Measurements from ENCODE around the gene PCDHB3.
"Not testable (repeated sequence)": the region's sequence is repeated elsewhere in the genome, so short reads cannot be mapped to it uniquely, and the experiment has no call there.

The PCDHB3 gene

GRCh38 chr5:141094481-141095262 lies 5.6 kb upstream of the PCDHB3 start, which contains the start of gene PCDHB2:
Gene PCDHB2 (plus strand): TSS chr5:141094615. CDS start chr5:141094791, 176 bp downstream.
- Histone ChIP-seq H4K20me1 (ENCODE audit: low read depth, low read length) (no peaks in the 10 kb centered on the region), H3K9me2 (replicated peaks; ENCODE audit: insufficient read depth, low read length) (no peaks in the 10 kb centered on the region), H3K27me3 (ENCODE audit: low read length) (no peaks in the 10 kb centered on the region), H3K4me3 (ENCODE audit: insufficient read depth, low read length, poor library complexity, severe bottlenecking) (no peak within 1 kb of the TSS), H3K9me3 (ENCODE audit: insufficient read depth, low read length) (no peaks in the 10 kb centered on the region), H3K27ac (ENCODE audit: low read depth, low read length) (no peak within 1 kb of the TSS), H3K4me2 (ENCODE audit: low read depth, low read length, poor library complexity, severe bottlenecking) (no peak within 1 kb of the TSS), H2AFZ (ENCODE audit: low read depth, low read length, severe bottlenecking) (no peak within 1 kb of the TSS), H3K36me3 (ENCODE audit: low read length) (no peaks in the 10 kb centered on the region), H3K79me2 (ENCODE audit: insufficient read depth, low read length) (no peaks in the 10 kb centered on the region), H3K9ac (ENCODE audit: low read length) (no peak within 1 kb of the TSS), H3F3A (ENCODE audit: insufficient read depth) (no peaks in the 10 kb centered on the region)
- TF ChIP-seq CTCF (IDR thresholded peaks at IDR 0.05; ENCODE audit: insufficient read depth, low read length, poor library complexity, severe bottlenecking), result peak; percentile 20
- no peak for TF ChIP-seq EZH2phosphoT487 (conservative IDR thresholded peaks at IDR 0.05; ENCODE audit: low read length)

DNA sequence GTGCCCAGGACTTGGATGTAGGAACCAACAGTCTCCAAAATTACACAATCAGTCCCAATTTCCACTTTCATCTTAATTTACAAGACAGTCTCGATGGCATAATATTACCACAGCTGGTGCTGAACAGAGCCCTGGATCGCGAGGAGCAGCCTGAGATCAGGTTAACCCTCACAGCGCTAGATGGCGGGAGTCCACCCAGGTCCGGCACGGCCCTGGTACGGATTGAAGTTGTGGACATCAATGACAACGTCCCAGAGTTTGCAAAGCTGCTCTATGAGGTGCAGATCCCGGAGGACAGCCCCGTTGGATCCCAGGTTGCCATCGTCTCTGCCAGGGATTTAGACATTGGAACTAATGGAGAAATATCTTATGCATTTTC lies 5.0 kb upstream of the PCDHB3 start:
- Histone ChIP-seq H3K9me2 (replicated peaks; ENCODE audit: insufficient read depth, low read length) (no peaks in the 10 kb centered on the region), H3K4me2 (ENCODE audit: low read depth, low read length, poor library complexity, severe bottlenecking) (no peak overlapping the region), H3K27ac (ENCODE audit: low read depth, low read length) (no peak overlapping the region), H3K27me3 (ENCODE audit: low read length) (no peaks in the 10 kb centered on the region), H4K20me1 (ENCODE audit: low read depth, low read length) (no peaks in the 10 kb centered on the region), H3F3A (ENCODE audit: insufficient read depth) (no peaks in the 10 kb centered on the region), H3K9me3 (ENCODE audit: insufficient read depth, low read length) (no peaks in the 10 kb centered on the region), H2AFZ (ENCODE audit: low read depth, low read length, severe bottlenecking) (no peak overlapping the region), H3K4me3 (ENCODE audit: insufficient read depth, low read length, poor library complexity, severe bottlenecking) (no peak overlapping the region), H3K36me3 (ENCODE audit: low read length) (no peaks in the 10 kb centered on the region), H3K9ac (ENCODE audit: low read length) (no peak overlapping the region), H3K79me2 (ENCODE audit: insufficient read depth, low read length) (no peaks in the 10 kb centered on the region)
- TF ChIP-seq CTCF (IDR thresholded peaks at IDR 0.05; ENCODE audit: insufficient read depth, low read length, poor library complexity, severe bottlenecking) (no peak), EZH2phosphoT487 (conservative IDR thresholded peaks at IDR 0.05; ENCODE audit: low read length) (no peak)

DNA sequence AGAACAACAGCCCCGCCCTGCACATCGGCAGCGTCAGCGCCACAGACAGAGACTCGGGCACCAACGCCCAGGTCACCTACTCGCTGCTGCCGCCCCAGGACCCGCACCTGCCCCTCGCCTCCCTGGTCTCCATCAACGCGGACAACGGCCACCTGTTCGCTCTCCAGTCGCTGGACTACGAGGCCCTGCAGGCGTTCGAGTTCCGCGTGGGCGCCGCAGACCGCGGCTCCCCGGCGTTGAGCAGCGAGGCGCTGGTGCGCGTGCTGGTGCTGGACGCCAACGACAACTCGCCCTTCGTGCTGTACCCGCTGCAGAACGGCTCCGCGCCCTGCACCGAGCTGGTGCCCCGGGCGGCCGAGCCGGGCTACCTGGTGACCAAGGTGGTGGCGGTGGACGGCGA lies 4.1 kb upstream of the PCDHB3 start:
- not testable (repeated sequence) for H3K4me3 ChIP-seq (ENCODE audit: insufficient read depth, low read length, poor library complexity, severe bottlenecking); H3K79me2 ChIP-seq (ENCODE audit: insufficient read depth, low read length); H3K36me3 ChIP-seq (ENCODE audit: low read length); H3K27me3 ChIP-seq (ENCODE audit: low read length); H3K9me2 ChIP-seq (replicated peaks; ENCODE audit: insufficient read depth, low read length); H2AFZ ChIP-seq (ENCODE audit: low read depth, low read length, severe bottlenecking); H3K4me2 ChIP-seq (ENCODE audit: low read depth, low read length, poor library complexity, severe bottlenecking); H4K20me1 ChIP-seq (ENCODE audit: low read depth, low read length); H3F3A ChIP-seq (ENCODE audit: insufficient read depth); H3K27ac ChIP-seq (ENCODE audit: low read depth, low read length); H3K9ac ChIP-seq (ENCODE audit: low read length); H3K9me3 ChIP-seq (ENCODE audit: insufficient read depth, low read length)

GRCh38 chr5:141096586-141096985 lies 3.7 kb upstream of the PCDHB3 start:
- H3K9me3 ChIP-seq (ENCODE audit: insufficient read depth, low read length); H2AFZ ChIP-seq (ENCODE audit: low read depth, low read length, severe bottlenecking); H3F3A ChIP-seq (ENCODE audit: insufficient read depth); H3K27ac ChIP-seq (ENCODE audit: low read depth, low read length); H3K4me2 ChIP-seq (ENCODE audit: low read depth, low read length, poor library complexity, severe bottlenecking); H3K36me3 ChIP-seq (ENCODE audit: low read length); H3K9me2 ChIP-seq (replicated peaks; ENCODE audit: insufficient read depth, low read length); H3K4me3 ChIP-seq (ENCODE audit: insufficient read depth, low read length, poor library complexity, severe bottlenecking); H3K79me2 ChIP-seq (ENCODE audit: insufficient read depth, low read length); H3K9ac ChIP-seq (ENCODE audit: low read length); H3K27me3 ChIP-seq (ENCODE audit: low read length); H4K20me1 ChIP-seq (ENCODE audit: low read depth, low read length): not testable (repeated sequence)

All from SU-DHL-6 (cell line).